Measurements from ENCODE around the gene PHRF1.

DNA sequence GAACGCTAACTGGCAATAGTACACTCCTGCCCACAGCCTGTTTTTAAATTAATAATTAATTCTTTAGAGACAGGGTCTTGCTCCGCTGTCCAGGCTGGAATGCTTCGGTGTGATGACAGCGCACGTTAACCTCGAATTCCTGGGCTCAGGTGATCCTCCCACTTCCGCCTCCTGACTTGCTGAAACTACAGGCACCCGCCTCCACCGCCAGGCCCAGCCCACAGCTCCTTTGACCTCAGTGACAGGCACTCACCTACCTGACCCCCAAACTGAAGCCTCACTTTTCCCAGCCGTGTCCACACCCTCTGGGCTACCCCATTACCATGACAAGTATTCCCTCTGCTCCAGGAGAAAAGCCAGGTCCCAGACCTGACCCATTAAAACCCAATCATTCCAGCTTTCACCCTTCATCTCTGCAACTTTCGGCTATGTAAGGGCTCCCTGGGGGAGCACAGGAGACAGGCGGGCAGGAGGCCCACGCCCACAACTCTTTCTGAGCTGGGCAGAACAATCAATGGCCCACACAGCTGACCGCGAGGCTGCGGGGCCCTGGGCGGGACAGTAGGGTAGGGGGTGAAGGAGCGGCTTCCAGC, 16.5 kb upstream of the PHRF1 start:
- TF ChIP-seq CTCF (IDR thresholded peaks at IDR 0.05; ENCODE audit: insufficient read depth, low read depth, low read length) = no peak
- no peak for TF ChIP-seq EZH2 (IDR thresholded peaks at IDR 0.05; ENCODE audit: insufficient read depth, low read length)
